HG03457 (cell line): ENCODE results near the gene KIF26A.

ENCODE experiments used
- ATAC-seq: cut with Tn5 transposase; IDR thresholded peaks from one replicate; pipeline ENCODE4 v1.9.1; 2021; ENCODE audit warnings: moderate number of reproducible peaks; ENCODE audit not compliant: unreplicated experiment

KIF26A gene

DNA sequence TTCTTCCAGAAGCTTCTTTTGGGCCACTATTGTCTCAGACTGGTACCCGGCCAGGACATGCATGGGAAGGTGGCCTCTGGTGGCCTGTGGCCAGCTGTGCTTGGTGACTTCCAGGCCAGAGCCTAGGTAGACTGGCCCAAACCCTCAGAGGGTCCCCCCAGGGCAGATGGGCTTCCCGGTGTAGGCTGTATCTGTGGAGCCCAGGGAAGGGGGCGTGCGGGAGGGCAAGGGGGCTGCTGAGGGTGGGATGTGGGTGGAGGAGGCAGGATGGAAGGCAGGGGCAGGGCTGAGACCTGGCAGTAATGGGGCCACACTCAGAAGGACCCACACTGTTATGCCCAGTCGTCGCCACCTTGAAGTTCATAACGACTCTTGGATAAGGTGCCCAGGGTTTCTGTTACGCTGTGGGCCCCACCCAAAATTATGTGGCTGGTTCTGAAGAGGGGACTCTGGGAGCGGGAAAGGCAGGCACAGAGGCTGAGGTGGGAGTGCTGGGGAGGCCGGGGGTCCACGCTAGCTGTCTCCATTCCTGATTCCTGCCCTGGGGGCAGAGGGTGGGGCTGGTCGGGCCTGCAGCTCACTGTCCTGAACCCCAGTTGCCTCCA lies 52.1 kb downstream of the KIF26A start:
- ATAC-seq, result no peak

DNA sequence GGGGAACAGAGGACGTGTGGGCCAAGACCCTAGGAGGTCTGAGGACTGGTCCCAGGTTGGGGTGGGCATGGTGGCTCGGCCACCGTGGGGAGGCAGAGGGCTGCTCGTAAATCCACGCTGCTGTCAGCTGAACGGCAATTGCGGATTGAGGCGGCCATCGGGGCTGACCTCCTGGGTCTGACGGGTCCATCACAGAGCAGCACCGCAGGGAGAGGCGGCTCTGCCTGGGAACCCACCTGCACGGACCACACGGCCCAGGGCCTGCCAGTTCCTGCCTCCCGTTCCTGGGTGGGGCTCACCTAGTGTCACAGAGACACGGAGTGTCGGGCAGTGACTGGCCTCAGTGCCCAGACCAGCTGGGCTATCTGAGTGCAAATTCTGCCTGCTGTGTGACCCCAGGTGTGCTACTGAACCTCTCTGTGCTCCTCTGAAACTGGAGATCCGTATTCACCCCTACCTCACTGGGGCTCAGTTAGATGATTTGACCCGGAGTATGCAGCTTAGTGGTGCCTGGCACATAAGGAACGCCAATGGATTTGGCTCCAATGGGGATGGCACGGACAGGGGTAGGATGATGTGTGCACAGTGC lies 53.1 kb downstream of the KIF26A start:
- ATAC-seq, result no peak

- no peak for ATAC-seq
Measured at GRCh38 chr14:104192146-104192882, 53.9 kb downstream of the KIF26A start.

DNA sequence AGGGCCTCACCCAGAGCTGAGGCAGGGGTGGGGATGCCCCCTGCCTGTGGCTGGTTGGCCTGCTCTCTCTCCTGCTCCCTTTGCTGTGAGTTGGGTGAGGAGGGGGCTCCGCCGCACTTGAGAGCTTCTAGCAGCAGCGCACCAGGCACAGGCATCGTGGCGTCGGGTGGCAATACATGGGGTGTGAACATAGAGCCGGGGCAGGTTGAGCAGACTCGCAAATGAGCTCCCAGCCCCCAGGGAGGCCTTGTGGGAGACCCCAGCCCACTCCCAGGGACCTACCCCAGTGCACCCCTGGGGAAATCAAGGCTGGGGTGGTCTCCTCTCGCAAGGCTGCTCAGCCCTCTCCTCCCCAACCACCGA lies 54.5 kb downstream of the KIF26A start:
- ATAC-seq, result no peak

DNA sequence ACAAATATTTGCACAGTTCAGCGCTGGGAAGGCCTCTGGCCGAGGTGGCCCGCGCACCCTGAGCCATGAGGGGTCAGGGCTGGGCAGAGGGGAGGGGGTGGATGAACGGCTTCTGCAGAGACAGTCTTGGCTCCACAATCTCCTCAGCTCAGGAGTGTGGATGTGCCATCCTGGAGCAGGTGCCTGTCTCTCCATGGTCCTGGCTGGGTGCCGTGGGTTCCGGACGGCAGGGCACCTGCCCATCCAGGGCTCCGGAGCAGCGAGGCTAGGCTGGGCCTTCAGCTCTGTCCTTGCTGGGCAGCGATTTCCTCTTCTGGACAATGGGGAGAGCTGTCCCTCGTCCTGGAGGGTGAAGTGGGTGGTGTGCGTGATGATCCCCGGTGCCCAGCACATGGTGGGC lies 55.6 kb downstream of the KIF26A start:
- ATAC-seq, result no peak

- no peak for ATAC-seq
Measured at GRCh38 chr14:104194716-104195115, 56.3 kb downstream of the KIF26A start.

GRCh38 chr14:104195361-104195760 lies 57.0 kb downstream of the KIF26A start:
- no peak for ATAC-seq

DNA sequence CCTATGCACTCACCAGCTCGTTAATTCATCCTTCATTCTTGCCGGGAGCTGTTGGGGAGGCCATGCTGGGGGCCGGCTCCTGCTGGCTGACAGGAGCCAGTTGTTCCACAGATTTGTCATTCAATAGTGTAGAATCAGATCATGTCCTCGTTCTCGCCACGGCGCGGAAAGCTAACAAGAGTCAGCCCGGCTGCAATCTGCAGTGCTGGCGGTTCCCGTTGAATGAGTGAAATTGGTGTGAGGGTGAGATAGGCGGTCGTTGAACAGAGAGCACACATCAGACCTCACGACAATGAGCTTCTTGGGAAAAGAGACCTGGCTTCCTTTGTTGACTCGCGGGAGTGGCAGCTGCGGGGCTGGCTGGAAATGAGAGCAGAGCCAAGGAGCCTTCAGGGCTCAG lies 57.5 kb downstream of the KIF26A start:
- no peak for ATAC-seq

- no peak for ATAC-seq
Measured at GRCh38 chr14:104196461-104197140, 58.2 kb downstream of the KIF26A start.

DNA sequence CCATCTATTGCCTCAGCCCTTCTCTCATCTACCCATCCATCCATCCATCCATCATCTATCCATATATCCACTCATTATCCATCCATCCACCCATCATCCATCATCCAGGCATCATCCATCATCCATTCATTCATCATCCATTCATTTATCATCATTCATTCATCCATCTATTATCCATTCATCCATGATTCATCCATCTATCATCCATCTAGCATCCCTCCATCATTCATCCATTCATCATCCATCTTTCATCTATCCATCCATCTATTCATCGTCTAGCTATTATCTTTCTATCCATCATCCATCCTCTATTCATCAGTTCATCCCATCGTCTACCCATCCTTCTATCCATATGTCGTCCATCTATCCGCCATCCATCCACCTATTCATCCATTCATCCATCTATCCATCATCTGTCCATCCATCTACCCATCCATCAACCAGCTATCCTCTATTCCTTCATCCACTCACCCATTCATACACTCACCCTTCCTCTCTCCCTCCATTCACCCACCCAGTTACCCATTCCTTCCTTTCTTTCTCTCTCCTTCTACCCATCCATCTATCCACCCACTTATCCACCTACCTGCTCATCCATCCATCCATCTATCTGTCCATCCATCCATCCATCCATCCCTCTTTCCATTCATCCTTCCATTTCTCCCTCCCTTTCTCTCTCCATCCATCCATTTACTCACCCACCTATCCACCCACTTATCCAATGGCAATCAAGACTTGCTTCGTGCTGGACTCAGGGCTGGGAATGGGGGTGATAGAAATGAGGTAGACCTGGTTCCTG lies 59.3 kb downstream of the KIF26A start:
- ATAC-seq, result no peak

DNA sequence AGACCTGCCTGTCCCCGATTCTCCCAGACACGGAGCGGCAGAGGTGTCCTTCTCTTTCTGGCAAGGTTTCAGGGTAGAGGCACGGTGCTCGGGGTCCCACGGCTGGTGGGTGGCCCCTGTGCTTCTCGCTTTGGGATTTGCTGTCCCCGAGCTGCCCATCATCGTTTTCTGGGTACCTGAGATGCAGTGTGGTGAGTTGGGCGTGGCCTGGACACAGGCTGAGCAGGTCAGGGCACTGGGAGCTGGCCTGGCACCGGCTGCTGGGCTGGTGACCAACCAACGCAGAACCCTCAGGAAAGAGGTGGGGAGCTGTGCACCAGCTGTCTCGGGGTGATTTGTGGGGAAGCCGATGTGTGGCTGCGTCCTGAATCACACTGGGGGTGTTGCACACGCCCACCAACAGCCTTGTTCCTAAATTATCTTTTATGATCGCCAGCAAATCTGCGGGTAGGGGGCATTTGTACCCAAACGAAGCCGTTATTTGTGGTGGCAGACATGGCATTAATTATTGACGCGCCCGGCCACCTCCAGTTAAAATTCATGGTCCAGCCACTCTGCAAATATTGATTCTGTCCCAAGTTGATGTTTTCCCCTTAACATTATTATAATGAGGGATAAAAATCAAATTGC lies 61.0 kb downstream of the KIF26A start:
- ATAC-seq, result no peak

DNA sequence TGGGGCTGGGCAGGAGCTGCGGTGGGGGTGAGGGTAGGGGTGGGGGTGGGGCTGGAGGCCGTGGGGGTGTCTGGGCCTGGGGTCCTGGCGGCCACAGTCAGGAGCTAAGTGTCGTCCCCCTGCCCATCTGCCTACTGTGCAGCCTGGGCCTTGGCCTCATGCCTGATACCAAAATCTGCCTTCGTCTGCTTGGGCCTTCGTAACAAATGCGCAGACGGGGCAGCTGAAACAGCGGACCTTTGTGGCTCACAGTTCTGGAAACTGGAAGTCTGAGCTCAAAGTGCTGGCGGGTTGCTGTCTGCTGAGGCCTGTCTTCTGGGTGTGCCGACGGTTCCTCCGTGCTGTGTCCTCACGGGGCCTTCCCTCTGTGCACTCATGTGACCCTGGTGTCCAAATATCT lies 61.7 kb downstream of the KIF26A start:
- ATAC-seq, result no peak

- no peak for ATAC-seq
Measured at GRCh38 chr14:104200591-104200990, 62.2 kb downstream of the KIF26A start.

DNA sequence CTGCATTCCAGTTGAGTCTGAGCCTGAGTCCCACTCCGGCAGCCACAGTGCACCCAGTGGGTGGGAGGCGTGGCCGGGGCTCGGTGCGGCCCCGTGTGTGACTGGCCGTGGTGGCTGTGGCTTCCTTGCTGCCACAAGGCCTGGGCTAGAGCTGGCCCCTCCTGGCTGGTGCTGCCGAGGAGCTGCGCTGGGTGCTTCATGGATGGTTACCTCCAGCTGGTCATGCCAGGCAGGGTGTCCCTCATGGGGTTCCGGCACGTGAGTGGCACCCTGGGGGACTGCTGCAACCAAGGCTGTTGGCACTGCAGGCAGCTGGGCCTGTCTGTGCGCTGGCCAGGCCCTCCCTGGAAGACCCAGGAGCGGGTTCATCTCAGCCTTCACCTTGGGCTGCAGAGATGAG lies 62.7 kb downstream of the KIF26A start:
- ATAC-seq, result no peak

DNA sequence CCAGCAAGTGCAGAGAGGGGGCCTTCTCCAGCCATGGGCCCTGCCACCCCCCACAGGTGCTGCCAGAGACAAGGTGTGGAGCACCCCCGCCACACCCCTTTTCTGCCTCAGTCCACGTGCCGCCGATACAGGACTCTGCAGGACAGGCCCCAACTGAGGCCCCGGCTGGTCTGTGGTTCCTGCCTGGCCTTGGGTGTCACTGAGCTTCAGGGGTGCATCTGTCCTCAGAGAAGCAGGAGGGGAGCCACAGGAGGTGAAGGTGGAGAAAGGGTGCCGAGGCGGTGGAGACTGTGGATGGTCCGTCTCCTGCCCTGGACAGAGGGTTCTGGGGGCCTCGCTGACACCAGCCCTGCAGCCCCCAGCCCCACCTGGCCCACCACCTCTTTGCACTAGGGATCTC lies 63.1 kb downstream of the KIF26A start:
- no peak for ATAC-seq

GRCh38 chr14:104202259-104203070 lies 64.1 kb downstream of the KIF26A start:
- no peak for ATAC-seq

DNA sequence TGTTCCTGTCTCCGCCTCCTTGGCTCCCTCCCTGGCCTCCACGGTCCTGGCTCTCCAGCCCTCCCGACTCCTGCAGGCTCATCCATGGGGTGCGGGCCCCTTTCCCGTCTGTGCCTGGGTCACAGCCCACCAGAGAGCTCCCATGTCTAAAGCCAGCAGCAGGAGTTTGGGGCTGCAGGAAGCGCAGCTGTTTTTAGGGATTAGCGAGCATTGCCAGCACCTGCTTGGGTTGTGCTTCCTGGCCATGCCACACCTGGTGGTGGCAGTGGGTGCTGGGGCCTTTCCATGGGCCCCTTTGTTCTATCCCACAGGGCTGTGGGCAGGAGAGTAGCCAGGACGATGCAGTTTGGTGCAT lies 64.7 kb downstream of the KIF26A start:
- no peak for ATAC-seq

GRCh38 chr14:104204660-104205149 lies 66.3 kb downstream of the KIF26A start:
- ATAC-seq, result no peak

DNA sequence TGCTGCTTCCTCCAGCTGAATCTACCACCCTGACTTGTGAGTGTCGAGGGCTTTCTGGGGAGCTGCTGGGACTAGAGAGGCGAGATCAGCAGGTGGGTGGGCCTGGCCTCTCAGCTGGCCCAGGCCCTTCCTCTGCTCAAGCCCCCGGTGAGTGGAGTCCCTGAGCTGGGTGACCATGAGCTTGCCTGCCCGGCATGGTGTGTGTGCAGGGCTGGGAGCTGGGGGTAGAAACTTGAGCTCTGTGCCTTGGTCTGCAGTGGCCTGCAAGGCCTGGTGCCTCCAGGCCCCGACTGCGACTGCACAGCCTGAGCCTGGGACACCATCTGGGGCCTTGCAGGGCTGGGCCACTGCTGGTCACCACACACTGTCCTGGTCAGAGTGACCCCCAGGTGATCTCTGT lies 67.4 kb downstream of the KIF26A start:
- no peak for ATAC-seq
